Breast epithelium (tissue), 3 donors: Measurements from ENCODE around the gene TRIM59.

Source experiments
- POLR2A ChIP-seq: fragments of 450-650 bp; IDR thresholded peaks from one replicate; pipeline ENCODE4 v1.6.1; 2016; ENCODE audit warnings: antibody characterized with exemption, mild to moderate bottlenecking, moderate library complexity
- POLR2AphosphoS5 ChIP-seq, 3 donors: sonication (generic); formaldehyde crosslinking; IDR thresholded peaks; one replicate each; pipeline ENCODE4 v1.6.1; 2017; ENCODE audit warnings: antibody characterized with exemption in 3 of 3
- TF ChIP-seq, protein P1 (sequence below), 3 donors: fragments of 450-650 bp; IDR thresholded peaks; one replicate each; pipeline ENCODE4 v1.5.1; 2016 to 2017; ENCODE audit warnings: antibody characterized with exemption in 3 of 3, mild to moderate bottlenecking in 3 of 3, moderate library complexity in 3 of 3

DNA sequence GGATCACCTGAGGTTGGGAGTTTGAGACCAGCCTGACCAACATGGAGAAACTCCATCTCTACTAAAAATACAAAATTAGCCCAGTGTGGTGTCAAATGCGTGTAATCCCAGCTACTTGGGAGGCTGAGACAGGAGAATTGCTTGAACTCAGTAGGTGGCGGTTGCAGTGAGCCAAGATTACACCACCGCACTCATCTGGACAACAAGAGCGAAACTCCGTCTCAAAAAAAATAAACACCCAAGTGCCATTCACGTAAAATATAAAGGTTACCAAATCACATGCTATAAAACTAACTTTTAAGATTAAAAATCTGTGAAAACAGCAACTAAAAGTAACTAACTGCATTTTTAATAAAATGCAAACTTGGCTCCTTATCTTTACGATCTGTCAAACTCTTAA, 8.9 kb downstream of the TRIM59 start:
- TF ChIP-seq, protein P1, sequence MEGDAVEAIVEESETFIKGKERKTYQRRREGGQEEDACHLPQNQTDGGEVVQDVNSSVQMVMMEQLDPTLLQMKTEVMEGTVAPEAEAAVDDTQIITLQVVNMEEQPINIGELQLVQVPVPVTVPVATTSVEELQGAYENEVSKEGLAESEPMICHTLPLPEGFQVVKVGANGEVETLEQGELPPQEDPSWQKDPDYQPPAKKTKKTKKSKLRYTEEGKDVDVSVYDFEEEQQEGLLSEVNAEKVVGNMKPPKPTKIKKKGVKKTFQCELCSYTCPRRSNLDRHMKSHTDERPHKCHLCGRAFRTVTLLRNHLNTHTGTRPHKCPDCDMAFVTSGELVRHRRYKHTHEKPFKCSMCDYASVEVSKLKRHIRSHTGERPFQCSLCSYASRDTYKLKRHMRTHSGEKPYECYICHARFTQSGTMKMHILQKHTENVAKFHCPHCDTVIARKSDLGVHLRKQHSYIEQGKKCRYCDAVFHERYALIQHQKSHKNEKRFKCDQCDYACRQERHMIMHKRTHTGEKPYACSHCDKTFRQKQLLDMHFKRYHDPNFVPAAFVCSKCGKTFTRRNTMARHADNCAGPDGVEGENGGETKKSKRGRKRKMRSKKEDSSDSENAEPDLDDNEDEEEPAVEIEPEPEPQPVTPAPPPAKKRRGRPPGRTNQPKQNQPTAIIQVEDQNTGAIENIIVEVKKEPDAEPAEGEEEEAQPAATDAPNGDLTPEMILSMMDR (IDR thresholded peaks at IDR 0.05), result no peak
- TF ChIP-seq POLR2AphosphoS5 (IDR thresholded peaks at IDR 0.05) (no peak), POLR2A (no peak)
